Measurements from ENCODE around the gene SIM2. TPM values are rescaled to one million over a fixed set of nuclear protein-coding genes. Genes with fewer than 3 reads are reported as not detected.

Gene SIM2
- total and polyA plus RNA-seq, 2 of the 13 experiments (the other 11 are each of a cell fraction or from before 2014, with no cell fraction given): 0.36 to 0.53 TPM

GRCh38 chr21:36700971-36701755 lies 2.2 kb downstream of the SIM2 start (continued):
- TF ChIP-seq, protein P1, sequence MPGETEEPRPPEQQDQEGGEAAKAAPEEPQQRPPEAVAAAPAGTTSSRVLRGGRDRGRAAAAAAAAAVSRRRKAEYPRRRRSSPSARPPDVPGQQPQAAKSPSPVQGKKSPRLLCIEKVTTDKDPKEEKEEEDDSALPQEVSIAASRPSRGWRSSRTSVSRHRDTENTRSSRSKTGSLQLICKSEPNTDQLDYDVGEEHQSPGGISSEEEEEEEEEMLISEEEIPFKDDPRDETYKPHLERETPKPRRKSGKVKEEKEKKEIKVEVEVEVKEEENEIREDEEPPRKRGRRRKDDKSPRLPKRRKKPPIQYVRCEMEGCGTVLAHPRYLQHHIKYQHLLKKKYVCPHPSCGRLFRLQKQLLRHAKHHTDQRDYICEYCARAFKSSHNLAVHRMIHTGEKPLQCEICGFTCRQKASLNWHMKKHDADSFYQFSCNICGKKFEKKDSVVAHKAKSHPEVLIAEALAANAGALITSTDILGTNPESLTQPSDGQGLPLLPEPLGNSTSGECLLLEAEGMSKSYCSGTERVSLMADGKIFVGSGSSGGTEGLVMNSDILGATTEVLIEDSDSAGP (CRISPR knock-in tag; IDR thresholded peaks at IDR 0.05; ENCODE audit: borderline replicate concordance): peak; percentile 52; the same call in 1 of the 2 replicates
- TF ChIP-seq ZNF800 (CRISPR knock-in tag; IDR thresholded peaks at IDR 0.05): peak; percentile 92
- no peak for TF ChIP-seq RFX5 (IDR thresholded peaks at IDR 0.05; ENCODE audit: low read depth, low read length)
- no peak for TF ChIP-seq MYPOP (CRISPR knock-in tag; IDR thresholded peaks at IDR 0.05)
- TF ChIP-seq ZNF788 (CRISPR knock-in tag; IDR thresholded peaks at IDR 0.05; ENCODE audit: borderline replicate concordance): 0 out of 2 replicates have a peak, but pooled peaks have one; percentile 14
- TF ChIP-seq CBX5 (CRISPR knock-in tag; IDR thresholded peaks at IDR 0.05; ENCODE audit: borderline replicate concordance): no peak
- no peak for TF ChIP-seq ONECUT2 (CRISPR knock-in tag; IDR thresholded peaks at IDR 0.05)
- no peak for TF ChIP-seq NFYC (CRISPR knock-in tag; IDR thresholded peaks at IDR 0.05)
- TF ChIP-seq ZNF687 (CRISPR knock-in tag; IDR thresholded peaks at IDR 0.05): peak; percentile 70; the same call in 1 of the 2 replicates
- no peak for TF ChIP-seq KDM2A (CRISPR knock-in tag; IDR thresholded peaks at IDR 0.05; ENCODE audit: borderline replicate concordance, low read depth)
- TF ChIP-seq ZNF790 (CRISPR knock-in tag; IDR thresholded peaks at IDR 0.05; ENCODE audit: borderline replicate concordance): no peak
- TF ChIP-seq ZNF660 (CRISPR knock-in tag; IDR thresholded peaks at IDR 0.05; ENCODE audit: borderline replicate concordance, low read depth): no peak
- TF ChIP-seq ZSCAN20 (CRISPR knock-in tag; IDR thresholded peaks at IDR 0.05; ENCODE audit: borderline replicate concordance): no peak
- TF ChIP-seq ZNF510 (CRISPR knock-in tag; IDR thresholded peaks at IDR 0.05; ENCODE audit: low read depth): no peak
- TF ChIP-seq, protein P2, sequence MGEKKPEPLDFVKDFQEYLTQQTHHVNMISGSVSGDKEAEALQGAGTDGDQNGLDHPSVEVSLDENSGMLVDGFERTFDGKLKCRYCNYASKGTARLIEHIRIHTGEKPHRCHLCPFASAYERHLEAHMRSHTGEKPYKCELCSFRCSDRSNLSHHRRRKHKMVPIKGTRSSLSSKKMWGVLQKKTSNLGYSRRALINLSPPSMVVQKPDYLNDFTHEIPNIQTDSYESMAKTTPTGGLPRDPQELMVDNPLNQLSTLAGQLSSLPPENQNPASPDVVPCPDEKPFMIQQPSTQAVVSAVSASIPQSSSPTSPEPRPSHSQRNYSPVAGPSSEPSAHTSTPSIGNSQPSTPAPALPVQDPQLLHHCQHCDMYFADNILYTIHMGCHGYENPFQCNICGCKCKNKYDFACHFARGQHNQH (CRISPR knock-in tag; IDR thresholded peaks at IDR 0.05): no peak
- TF ChIP-seq FOXO4 (CRISPR knock-in tag; conservative IDR thresholded peaks at IDR 0.05): no peak

Data from HepG2 (cell line).